HG03103 (cell line): ENCODE results near the gene ANP32A.
"Not testable (repeated sequence)": the region's sequence is repeated elsewhere in the genome, so short reads cannot be mapped to it uniquely, and the experiment has no call there.

Source experiments
- ATAC-seq: cut with Tn5 transposase; IDR thresholded peaks from one replicate; pipeline ENCODE4 v1.9.1; 2021; ENCODE audit warnings: low read depth; ENCODE audit not compliant: unreplicated experiment

Gene ANP32A

GRCh38 chr15:68820295-68821189 is at the start of gene ANP32A:
ANP32A (minus strand) TSS chr15:68820895; CDS start chr15:68820751, 144 bp downstream.
- peak; percentile 52 for ATAC-seq

GRCh38 chr15:68868296-68868695 is 47.6 kb upstream of the ANP32A start:
- ATAC-seq = no peak

- ATAC-seq = no peak
Observed at GRCh38 chr15:68862415-68862814, 41.7 kb upstream of the ANP32A start.

- not testable (repeated sequence) for ATAC-seq
Observed at GRCh38 chr15:68858666-68859065, 38.0 kb upstream of the ANP32A start.

GRCh38 chr15:68857443-68857842 is 36.7 kb upstream of the ANP32A start:
- not testable (repeated sequence) for ATAC-seq

GRCh38 chr15:68852461-68852860 is 31.8 kb upstream of the ANP32A start:
- no peak for ATAC-seq

- no peak for ATAC-seq
Observed at GRCh38 chr15:68851971-68852370, 31.3 kb upstream of the ANP32A start.

- no peak for ATAC-seq
Observed at GRCh38 chr15:68849497-68849896, 28.8 kb upstream of the ANP32A start.

GRCh38 chr15:68846851-68847439 is 26.2 kb upstream of the ANP32A start:
- no peak for ATAC-seq

GRCh38 chr15:68844856-68845550 is 24.3 kb upstream of the ANP32A start:
- no peak for ATAC-seq

GRCh38 chr15:68843425-68844311 is 23.0 kb upstream of the ANP32A start:
- no peak for ATAC-seq

GRCh38 chr15:68842958-68843357 is 22.3 kb upstream of the ANP32A start:
- no peak for ATAC-seq

- no peak for ATAC-seq
Observed at GRCh38 chr15:68834346-68834745, 13.7 kb upstream of the ANP32A start.

GRCh38 chr15:68833700-68834331 is 13.1 kb upstream of the ANP32A start:
- no peak for ATAC-seq

GRCh38 chr15:68830141-68830785 is 9.6 kb upstream of the ANP32A start:
- no peak for ATAC-seq

GRCh38 chr15:68829068-68829467 is 8.4 kb upstream of the ANP32A start:
- ATAC-seq = no peak

- ATAC-seq = no peak
Observed at GRCh38 chr15:68823561-68823960, 2.9 kb upstream of the ANP32A start.

- ATAC-seq = no peak
Observed at GRCh38 chr15:68822818-68823217, 2.1 kb upstream of the ANP32A start.

- ATAC-seq = no peak
Observed at GRCh38 chr15:68821841-68822381, 1.2 kb upstream of the ANP32A start.
